H9 (cell line): ENCODE results near the gene CCDC148. TPM values are rescaled to one million over a fixed set of nuclear protein-coding genes. Genes with fewer than 3 reads are reported as not detected.

Experiments
- DNase-seq: peaks from one replicate; pipeline ENCODE4 v3.0.0-alpha.2; 2017
- H2AFZ ChIP-seq: one replicate; pipeline ENCODE4 v1.6.1; 2013; ENCODE audit warnings: mild to moderate bottlenecking, low read length, control low read depth, moderate library complexity
- H2AK5ac ChIP-seq: 2 replicates; pipeline ENCODE4 v1.6.1; 2013; ENCODE audit warnings: low read length, control low read depth, mixed read lengths; ENCODE audit not compliant: insufficient read length
- H2BK120ac ChIP-seq: one replicate; pipeline ENCODE4 v1.6.1; 2013; ENCODE audit warnings: low read depth, mild to moderate bottlenecking, low read length, control low read depth, inconsistent platforms; ENCODE audit not compliant: poor library complexity, severe bottlenecking
- H2BK12ac ChIP-seq: 2 replicates; pipeline ENCODE4 v1.6.1; 2013; ENCODE audit warnings: low read length, control low read depth, mixed read lengths, low read depth; ENCODE audit not compliant: insufficient read length
- H2BK15ac ChIP-seq: 2 replicates; pipeline ENCODE4 v1.6.1; 2013; ENCODE audit warnings: low read depth, low read length, control low read depth
- H2BK20ac ChIP-seq: one replicate; pipeline ENCODE4 v1.6.1; 2013; ENCODE audit warnings: low read depth, mild to moderate bottlenecking, low read length, control low read depth, inconsistent platforms; ENCODE audit not compliant: poor library complexity, severe bottlenecking
- H2BK5ac ChIP-seq: 2 replicates; pipeline ENCODE4 v1.6.1; 2013; ENCODE audit warnings: low read length, control low read depth, mixed read lengths; ENCODE audit not compliant: insufficient read length
- H3K14ac ChIP-seq: 2 replicates; pipeline ENCODE4 v1.6.1; 2013; ENCODE audit warnings: low read length, control low read depth; ENCODE audit not compliant: insufficient read depth
- H3K18ac ChIP-seq: 2 replicates; pipeline ENCODE4 v1.6.1; 2013; ENCODE audit warnings: low read depth, mild to moderate bottlenecking, mixed read lengths, low read length, control low read depth; ENCODE audit not compliant: insufficient read length
- H3K23ac ChIP-seq: 2 replicates; pipeline ENCODE4 v1.6.1; 2013; ENCODE audit warnings: low read length, control low read depth, mixed read lengths, low read depth; ENCODE audit not compliant: insufficient read length
- H3K23me2 ChIP-seq: 2 replicates; pipeline ENCODE4 v1.6.1; 2013; ENCODE audit warnings: low read depth, mild to moderate bottlenecking, mixed read lengths, low read length, control low read depth; ENCODE audit not compliant: insufficient read length, poor library complexity, severe bottlenecking
- H3K27ac ChIP-seq: 2 replicates; pipeline ENCODE4 v1.5.1; 2013; ENCODE audit warnings: low read length, control low read depth, mixed read lengths, low read depth; ENCODE audit not compliant: insufficient read length
- H3K27me3 ChIP-seq: 2 replicates; pipeline ENCODE4 v1.6.1; 2013; ENCODE audit warnings: low read length, control low read depth, inconsistent platforms; ENCODE audit not compliant: insufficient read depth
- H3K4ac ChIP-seq: 2 replicates; pipeline ENCODE4 v1.6.1; 2013; ENCODE audit warnings: low read depth, mild to moderate bottlenecking, control low read depth, inconsistent platforms, low read length, moderate library complexity
- H3K4me1 ChIP-seq: 2 replicates; pipeline ENCODE4 v1.6.1; 2013; ENCODE audit warnings: low read length, control low read depth, inconsistent platforms; ENCODE audit not compliant: insufficient read depth
- H3K4me2 ChIP-seq: 2 replicates; pipeline ENCODE4 v1.6.1; 2013; ENCODE audit warnings: low read length, control low read depth, mixed read lengths; ENCODE audit not compliant: insufficient read length, insufficient read depth
- H3K56ac ChIP-seq: 2 replicates; pipeline ENCODE4 v1.6.1; 2013; ENCODE audit warnings: low read depth, mild to moderate bottlenecking, mixed read lengths, low read length, control low read depth; ENCODE audit not compliant: insufficient read length
- H3K79me1 ChIP-seq: 2 replicates; pipeline ENCODE4 v1.6.1; 2013; ENCODE audit warnings: low read depth, mild to moderate bottlenecking, moderate library complexity, low read length, control low read depth, inconsistent platforms; ENCODE audit not compliant: insufficient read depth, poor library complexity, severe bottlenecking
- H3K79me2 ChIP-seq: 2 replicates; pipeline ENCODE4 v1.6.1; 2013; ENCODE audit warnings: low read length, control low read depth, inconsistent platforms; ENCODE audit not compliant: insufficient read depth
- H3K9ac ChIP-seq: 2 replicates; pipeline ENCODE4 v1.6.1; 2013; ENCODE audit warnings: low read length, control low read depth, mixed read lengths; ENCODE audit not compliant: insufficient read length; ENCODE audit errors: extremely low read depth
- H3K9me3 ChIP-seq: one replicate; pipeline ENCODE4 v1.6.1; 2013; ENCODE audit warnings: low read depth, low read length, inconsistent platforms; ENCODE audit not compliant: control insufficient read depth
- H3T11ph ChIP-seq: one replicate; pipeline ENCODE4 v1.6.1; 2013; ENCODE audit warnings: mild to moderate bottlenecking, low read length, control low read depth, inconsistent platforms
- H4K20me1 ChIP-seq: one replicate; pipeline ENCODE4 v1.6.1; 2013; ENCODE audit not compliant: control insufficient read depth, insufficient read length, insufficient read depth
- H4K5ac ChIP-seq: 2 replicates; pipeline ENCODE4 v1.6.1; 2013; ENCODE audit warnings: low read depth, mild to moderate bottlenecking, mixed read lengths, low read length, control low read depth; ENCODE audit not compliant: insufficient read length
- H4K8ac ChIP-seq: replicated peaks from 2 replicates; pipeline ENCODE4 v1.6.1; 2013; ENCODE audit warnings: low read length, control low read depth, mixed read lengths, low read depth; ENCODE audit not compliant: insufficient read length
- H4K91ac ChIP-seq: 2 replicates; pipeline ENCODE4 v1.6.1; 2013; ENCODE audit warnings: low read depth, mild to moderate bottlenecking, moderate library complexity, mixed read lengths, low read length, control low read depth; ENCODE audit not compliant: insufficient read length
- H3K27ac Mint-ChIP-seq, 3 experiments: 2 replicates in 2 of 3; 3 replicates in 1 of 3; pipeline ENCODE4 v1.8.0; 2020 to 2021; ENCODE audit warnings: mixed read lengths in 3 of 3, mild to moderate bottlenecking in 1 of 3, moderate library complexity in 1 of 3
- H3K27me3 Mint-ChIP-seq: 2 replicates; pipeline ENCODE4 v1.8.0; 2021; ENCODE audit warnings: low read depth, mild to moderate bottlenecking, moderate library complexity, mixed read lengths
- H3K36me3 Mint-ChIP-seq, 3 experiments: 2 replicates in 2 of 3; 3 replicates in 1 of 3; pipeline ENCODE4 v1.8.0; 2020 to 2021; ENCODE audit warnings: low read depth in 3 of 3, mixed read lengths in 3 of 3; ENCODE audit not compliant: insufficient read depth in 1 of 3
- H3K4me1 Mint-ChIP-seq, 2 experiments: 2 replicates each; pipeline ENCODE4 v1.8.0; 2020; ENCODE audit warnings: mixed read lengths in 2 of 2
- H3K4me3 Mint-ChIP-seq, 2 experiments: 2 replicates in 1 of 2; 3 replicates in 1 of 2; pipeline ENCODE4 v1.8.0; 2020 to 2021; ENCODE audit warnings: mild to moderate bottlenecking in 2 of 2, mixed read lengths in 2 of 2, moderate library complexity in 1 of 2
- H3K9me3 Mint-ChIP-seq, 2 experiments: 2 replicates in 1 of 2; 3 replicates in 1 of 2; pipeline ENCODE4 v1.8.0; 2020; ENCODE audit warnings: mild to moderate bottlenecking in 2 of 2, mixed read lengths in 2 of 2, moderate library complexity in 1 of 2
- CTCF ChIP-seq: fragments of 200-600 bp; sonication (generic); conservative IDR thresholded peaks from 3 replicates; pipeline ENCODE4 v1.8.0; 2021; ENCODE audit warnings: antibody characterized with exemption, mild to moderate bottlenecking
- WGBS: extraction: QIAGEN DNeasy Blood & Tissue Kit; methylation state at CpG from one replicate; pipeline ENCODE4 v1.1.7; 2013; ENCODE audit warnings: missing lambda C conversion rate, low lambda C conversion rate, mixed read lengths; ENCODE audit not compliant: insufficient read length; ENCODE audit errors: extremely low coverage; 5-methylcytosine and 5-hydroxymethylcytosine counted together
- total RNA-seq: library from RNA; stranded (reverse); gene quantifications from 2 replicates; pipeline ENCODE4 v1.2.1, GENCODE V29; 2021

Gene CCDC148
- total RNA-seq, 1 experiment from 2014 or later, result 1.5 TPM

GRCh38 chr2:158174495-158174894 is 282.1 kb downstream of the CCDC148 start:
- Histone ChIP-seq H4K20me1 (no peaks in the 10 kb centered on the region), H4K91ac (no peak overlapping the region), H2BK15ac (no peak overlapping the region), H3K4me1 (no peaks in the 10 kb centered on the region; the same call in 1 of the 2 replicates), H2BK12ac (no peak overlapping the region), H2AK5ac (no peak overlapping the region), H3T11ph (no peak overlapping the region), H3K79me2 (no peaks in the 10 kb centered on the region), H3K9ac (no peak overlapping the region), H3K56ac (no peak overlapping the region), H3K23me2 (no peaks in the 10 kb centered on the region), H3K27me3 (no peaks in the 10 kb centered on the region), H4K5ac (no peak overlapping the region), H3K14ac (no peak overlapping the region), H2BK20ac (no peak overlapping the region), H3K4me2 (no peak overlapping the region), H4K8ac (no peak overlapping the region), H3K4ac (no peak overlapping the region), H3K23ac (peak overlapping the region; percentile 44), H3K9me3 (no peaks in the 10 kb centered on the region), H3K27ac (no peak overlapping the region), H2BK120ac (no peak overlapping the region), H3K18ac (no peak overlapping the region), H2AFZ (no peak overlapping the region), H2BK5ac (no peak overlapping the region), H3K79me1 (no peaks in the 10 kb centered on the region)
- TF ChIP-seq CTCF, result no peak
- H3K36me3 Mint-ChIP-seq, result no peaks in the 10 kb centered on the region
- H3K27ac Mint-ChIP-seq, result no peak overlapping the region
- no peaks in the 10 kb centered on the region for H3K27me3 Mint-ChIP-seq
- no peak overlapping the region for H3K4me3 Mint-ChIP-seq
- H3K9me3 Mint-ChIP-seq, result no peaks in the 10 kb centered on the region
- H3K4me1 Mint-ChIP-seq, result peaks cover 2 to 3% of the 10 kb centered on the region in 2 experiments; a peak in 1 of 4 replicates
- WGBS, result no CpG with 5 or more reads among the region's 1 CpG
- no peak for DNase-seq
